ENCODE results near the gene TREML1.

- TF ChIP-seq CTCF (conservative IDR thresholded peaks at IDR 0.05 in 1 of 2, IDR thresholded peaks at IDR 0.05 in 1 of 2; ENCODE audit: low read depth in 1 of 2, low read length in 2 of 2) (no peak), EZH2 (IDR thresholded peaks at IDR 0.05; ENCODE audit: low read length, missing control alignments) (no peak)
Observed at GRCh38 chr6:41155132-41155805, 1.1 kb upstream of the TREML1 start.
